ENCODE results near the gene FOXP1. TPM values are rescaled to one million over a fixed set of nuclear protein-coding genes. Genes with fewer than 3 reads are reported as not detected.
A peak's percentile ranks its signal among the peaks of the same experiment; 100 is the strongest.

Gene FOXP1
- total RNA-seq, 2 experiments from 2014 or later = 108 to 153 TPM

GRCh38 chr3:71127052-71127831 is 456.3 kb downstream of the FOXP1 start:
- peak; percentile 66 for DNase-seq
- POLR2A ChIA-PET = interaction anchor here (0.6 to 0.7 kb wide), 4 partner anchors 26 to 628 kb away, joined by 3 to 5 read pairs (median 5); no protein-coding TSS in a partner anchor

GRCh38 chr3:71125738-71126137 is 457.8 kb downstream of the FOXP1 start:
- no peak for DNase-seq
- Mint-ChIP-seq H3K4me3 (peak overlapping the region; percentile 50), H3K9me3 (ENCODE audit: low read depth) (no peaks in the 10 kb centered on the region), H3K27ac (peak overlapping the region; percentile 89), H3K27me3 (no peaks in the 10 kb centered on the region), H3K4me1 (peaks cover 70% of the 10 kb centered on the region), H3K36me3 (ENCODE audit: low read depth) (peaks cover 35% of the 10 kb centered on the region)
- peak; percentile 35 for ATAC-seq
- intact Hi-C loops (cut with DNase I, micrococcal nuclease) = loop anchor here (1.0 to 5.0 kb wide), 6 partner anchors 63 to 367 kb away; no protein-coding TSS in a partner anchor
- ChIA-PET CTCF (interaction anchor here (0.6 to 0.7 kb wide), 2 partner anchors 10 to 34 kb away, joined by 3 read pairs; no protein-coding TSS in a partner anchor), POLR2A (no interaction called here)

More at GRCh38 chr3:71127052-71127831, 456.3 kb downstream of the FOXP1 start:
- H3K27me3 Mint-ChIP-seq = no peaks in the 10 kb centered on the region
- peaks cover 28% of the 10 kb centered on the region for H3K36me3 Mint-ChIP-seq (ENCODE audit: low read depth)
- peaks cover 70% of the 10 kb centered on the region for H3K4me1 Mint-ChIP-seq
- H3K27ac Mint-ChIP-seq = peak overlapping the region; percentile 99
- no peaks in the 10 kb centered on the region for H3K9me3 Mint-ChIP-seq (ENCODE audit: low read depth)
- intact Hi-C loops (cut with DNase I, micrococcal nuclease) = loop anchor here (1.0 to 5.0 kb wide), 8 partner anchors 40 to 365 kb away; no protein-coding TSS in a partner anchor
- peak overlapping the region; percentile 90 for H3K4me3 Mint-ChIP-seq
- peak; percentile 47 for ATAC-seq
- CTCF ChIA-PET = interaction anchor here (0.6 to 1.5 kb wide), 2 partner anchors 59 to 110 kb away, joined by 3 to 4 read pairs; no protein-coding TSS in a partner anchor

- POLR2A ChIA-PET = no interaction called here
- CTCF ChIA-PET = no interaction called here
- no peak for ATAC-seq
- DNase-seq = no peak
- intact Hi-C loops (cut with DNase I, micrococcal nuclease) = no loop called here
- Mint-ChIP-seq H3K27me3 (no peaks in the 10 kb centered on the region), H3K9me3 (ENCODE audit: low read depth) (no peaks in the 10 kb centered on the region), H3K4me3 (no peak overlapping the region), H3K4me1 (peaks cover 85% of the 10 kb centered on the region), H3K27ac (no peak overlapping the region), H3K36me3 (ENCODE audit: low read depth) (peaks cover 37% of the 10 kb centered on the region)
Measured at GRCh38 chr3:71124048-71124447, 459.5 kb downstream of the FOXP1 start.

GRCh38 chr3:71122641-71123040 is 460.9 kb downstream of the FOXP1 start:
- Mint-ChIP-seq H3K9me3 (ENCODE audit: low read depth) (no peaks in the 10 kb centered on the region), H3K4me1 (peaks cover 88% of the 10 kb centered on the region), H3K27ac (peak overlapping the region; percentile 8), H3K4me3 (no peak overlapping the region), H3K27me3 (no peaks in the 10 kb centered on the region), H3K36me3 (ENCODE audit: low read depth) (peaks cover 44% of the 10 kb centered on the region)
- DNase-seq = no peak
- intact Hi-C loops (cut with DNase I, micrococcal nuclease) = loop anchor here in 1 of 2 experiments (2.0 kb wide), 1 partner anchor 14 kb away; no protein-coding TSS in a partner anchor
- ChIA-PET POLR2A (no interaction called here), CTCF (interaction anchor here (0.5 to 2.6 kb wide), 3 partner anchors 12 to 355 kb away, joined by 3 to 10 read pairs (median 3); no protein-coding TSS in a partner anchor)
- no peak for ATAC-seq

- H3K27ac Mint-ChIP-seq = peak overlapping the region; percentile 65
- CTCF ChIA-PET = interaction anchor here (0.7 to 2.6 kb wide), 2 partner anchors 11 to 330 kb away, joined by 6 to 10 read pairs; no protein-coding TSS in a partner anchor
- DNase-seq = peak; percentile 52
- POLR2A ChIA-PET = interaction anchor here (0.5 to 1.1 kb wide), 6 partner anchors 8 to 239 kb away, joined by 3 read pairs; no protein-coding TSS in a partner anchor
- ATAC-seq = peak; percentile 57
- no peaks in the 10 kb centered on the region for H3K27me3 Mint-ChIP-seq
- peaks cover 55% of the 10 kb centered on the region for H3K36me3 Mint-ChIP-seq (ENCODE audit: low read depth)
- H3K4me3 Mint-ChIP-seq = no peak overlapping the region
- no peaks in the 10 kb centered on the region for H3K9me3 Mint-ChIP-seq (ENCODE audit: low read depth)
- H3K4me1 Mint-ChIP-seq = peaks cover 90% of the 10 kb centered on the region
- intact Hi-C loops (cut with DNase I, micrococcal nuclease) = loop anchor here in 1 of 2 experiments (2.0 kb wide), 1 partner anchor 13 kb away; no protein-coding TSS in a partner anchor
Measured at GRCh38 chr3:71121429-71122167, 461.9 kb downstream of the FOXP1 start.

- H3K36me3 Mint-ChIP-seq (ENCODE audit: low read depth) = peaks cover 48% of the 10 kb centered on the region
- DNase-seq (no peak), ATAC-seq (peak; percentile 18)
- H3K4me1 Mint-ChIP-seq = peaks cover 88% of the 10 kb centered on the region
- peak overlapping the region; percentile 57 for H3K27ac Mint-ChIP-seq
- no peaks in the 10 kb centered on the region for H3K27me3 Mint-ChIP-seq
- CTCF ChIA-PET = interaction anchor here (1.2 kb wide), 1 partner anchor 18 kb away, joined by 5 read pairs; no protein-coding TSS in a partner anchor
- H3K9me3 Mint-ChIP-seq (ENCODE audit: low read depth) = no peaks in the 10 kb centered on the region
- H3K4me3 Mint-ChIP-seq = no peak overlapping the region
- intact Hi-C loops (cut with DNase I, micrococcal nuclease) = no loop called here
- POLR2A ChIA-PET = no interaction called here
Measured at GRCh38 chr3:71120012-71120411, 463.5 kb downstream of the FOXP1 start.

GRCh38 chr3:71119171-71119570 is 464.4 kb downstream of the FOXP1 start:
- ChIA-PET POLR2A (interaction anchor here (0.6 kb wide), 2 partner anchors 50 to 423 kb away, joined by 3 to 5 read pairs; no protein-coding TSS in a partner anchor), CTCF (interaction anchor here (0.6 to 1.1 kb wide), 5 partner anchors 12 to 181 kb away, joined by 3 read pairs; no protein-coding TSS in a partner anchor)
- H3K4me3 Mint-ChIP-seq = no peak overlapping the region
- ATAC-seq = no peak
- H3K27ac Mint-ChIP-seq = peak overlapping the region; percentile 70
- no peaks in the 10 kb centered on the region for H3K9me3 Mint-ChIP-seq (ENCODE audit: low read depth)
- no peak for DNase-seq
- peaks cover 89% of the 10 kb centered on the region for H3K4me1 Mint-ChIP-seq
- peaks cover 49% of the 10 kb centered on the region for H3K36me3 Mint-ChIP-seq (ENCODE audit: low read depth)
- intact Hi-C loops (cut with DNase I, micrococcal nuclease) = no loop called here
- no peaks in the 10 kb centered on the region for H3K27me3 Mint-ChIP-seq

GRCh38 chr3:71118436-71118835 is 465.1 kb downstream of the FOXP1 start:
- Mint-ChIP-seq H3K27ac (peak overlapping the region; percentile 91), H3K9me3 (ENCODE audit: low read depth) (no peaks in the 10 kb centered on the region), H3K27me3 (no peaks in the 10 kb centered on the region), H3K4me3 (no peak overlapping the region), H3K4me1 (peaks cover 90% of the 10 kb centered on the region), H3K36me3 (ENCODE audit: low read depth) (peaks cover 48% of the 10 kb centered on the region)
- ChIA-PET POLR2A (interaction anchor here (0.6 to 1.2 kb wide), 2 partner anchors 32 to 145 kb away, joined by 3 read pairs; no protein-coding TSS in a partner anchor), CTCF (interaction anchor here (0.6 to 1.1 kb wide), 6 partner anchors 13 to 182 kb away, joined by 3 read pairs; no protein-coding TSS in a partner anchor)
- intact Hi-C loops (cut with DNase I, micrococcal nuclease) = no loop called here
- ATAC-seq (no peak), DNase-seq (no peak)

- Mint-ChIP-seq H3K9me3 (ENCODE audit: low read depth) (peaks cover 1% of the 10 kb centered on the region), H3K36me3 (ENCODE audit: low read depth) (peaks cover 50% of the 10 kb centered on the region), H3K27me3 (no peaks in the 10 kb centered on the region), H3K4me1 (peaks cover 90% of the 10 kb centered on the region), H3K4me3 (no peak overlapping the region), H3K27ac (peak overlapping the region; percentile 91)
- CTCF ChIA-PET = interaction anchor here (1.1 kb wide), 1 partner anchor 16 kb away, joined by 3 read pairs; no protein-coding TSS in a partner anchor
- DNase-seq (peak; percentile 25), ATAC-seq (peak; percentile 56)
- intact Hi-C loops (cut with DNase I, micrococcal nuclease) = no loop called here
- POLR2A ChIA-PET = interaction anchor here (0.6 to 1.2 kb wide), 3 partner anchors 31 to 196 kb away, joined by 3 read pairs; no protein-coding TSS in a partner anchor
Measured at GRCh38 chr3:71117572-71118247, 465.8 kb downstream of the FOXP1 start.

- ATAC-seq (no peak), DNase-seq (no peak)
- ChIA-PET POLR2A (no interaction called here), CTCF (no interaction called here)
- Mint-ChIP-seq H3K4me1 (peaks cover 90% of the 10 kb centered on the region), H3K4me3 (no peak overlapping the region), H3K9me3 (ENCODE audit: low read depth) (peaks cover 1% of the 10 kb centered on the region), H3K36me3 (ENCODE audit: low read depth) (peaks cover 67% of the 10 kb centered on the region), H3K27me3 (no peaks in the 10 kb centered on the region), H3K27ac (no peak overlapping the region)
- intact Hi-C loops (cut with DNase I, micrococcal nuclease) = no loop called here
Measured at GRCh38 chr3:71114610-71115009, 468.9 kb downstream of the FOXP1 start.

Data from activated CD4-positive, alpha-beta T cell treated with anti-CD3 and anti-CD28 coated beads for 36 hours (primary cell).